GM23248 (cell line): ENCODE measurements around the gene CPM. TPM values are rescaled to one million over a fixed set of nuclear protein-coding genes. Genes with fewer than 3 reads are reported as not detected.
"Not testable (repeated sequence)": the region's sequence is repeated elsewhere in the genome, so short reads cannot be mapped to it uniquely, and the experiment has no call there.

ENCODE experiments used
- DNase-seq: peaks from one replicate; pipeline ENCODE4 v3.0.0-alpha.2; 2015
- H2AFZ ChIP-seq: fragments of 200-600 bp; sonication (generic); 2 replicates; pipeline ENCODE4 v1.6.1; 2016; ENCODE audit warnings: antibody characterized with exemption
- H3F3A ChIP-seq: fragments of 200-600 bp; sonication (generic); 2 replicates; pipeline ENCODE4 v1.6.1; 2016; ENCODE audit warnings: mild to moderate bottlenecking, antibody characterized with exemption, mixed run types; ENCODE audit not compliant: insufficient read depth
- H3K27ac ChIP-seq: fragments of 200-600 bp; sonication (generic); 2 replicates; pipeline ENCODE4 v1.5.1; 2016; ENCODE audit warnings: mild to moderate bottlenecking
- H3K27me3 ChIP-seq: fragments of 200-600 bp; sonication (generic); replicated peaks from 2 replicates; pipeline ENCODE4 v1.6.1; 2016; ENCODE audit warnings: mild to moderate bottlenecking; ENCODE audit not compliant: insufficient read depth
- H3K36me3 ChIP-seq: fragments of 200-600 bp; sonication (generic); 2 replicates; pipeline ENCODE4 v1.6.1; 2016; ENCODE audit warnings: low read depth, mild to moderate bottlenecking
- H3K4me1 ChIP-seq: fragments of 200-600 bp; sonication (generic); 2 replicates; pipeline ENCODE4 v1.6.1; 2016; ENCODE audit warnings: mild to moderate bottlenecking; ENCODE audit not compliant: insufficient read depth
- H3K4me2 ChIP-seq: fragments of 200-600 bp; sonication (generic); one replicate; pipeline ENCODE4 v1.6.1; 2016; ENCODE audit warnings: mild to moderate bottlenecking; ENCODE audit not compliant: unreplicated experiment
- H3K4me3 ChIP-seq: fragments of 200-600 bp; sonication (generic); 2 replicates; pipeline ENCODE4 v1.5.1; 2016; ENCODE audit warnings: mild to moderate bottlenecking
- H3K79me2 ChIP-seq: fragments of 200-600 bp; sonication (generic); 2 replicates; pipeline ENCODE4 v1.6.1; 2016; ENCODE audit warnings: mild to moderate bottlenecking; ENCODE audit not compliant: insufficient read depth
- H3K9ac ChIP-seq: fragments of 200-600 bp; sonication (generic); 2 replicates; pipeline ENCODE4 v1.6.1; 2016; ENCODE audit warnings: mild to moderate bottlenecking
- H3K9me2 ChIP-seq: fragments of 200-600 bp; sonication (generic); 2 replicates; pipeline ENCODE4 v1.6.1; 2016; ENCODE audit warnings: mixed run types, mild to moderate bottlenecking, moderate library complexity; ENCODE audit not compliant: insufficient read depth
- H3K9me3 ChIP-seq: fragments of 200-600 bp; sonication (generic); one replicate; pipeline ENCODE4 v1.6.1; 2017; ENCODE audit warnings: low read depth
- H4K20me1 ChIP-seq: fragments of 200-600 bp; sonication (generic); 2 replicates; pipeline ENCODE4 v1.6.0; 2016; ENCODE audit not compliant: insufficient read depth
- EZH2 ChIP-seq: fragments of 200-600 bp; sonication (generic); IDR thresholded peaks from 2 replicates; pipeline ENCODE4 v1.6.1; 2018; ENCODE audit warnings: antibody characterized with exemption, mild to moderate bottlenecking; ENCODE audit not compliant: insufficient read depth, poor library complexity, severe bottlenecking
- EZH2phosphoT487 ChIP-seq: fragments of 200-600 bp; sonication (generic); IDR thresholded peaks from 2 replicates; pipeline ENCODE4 v1.6.1; 2018; ENCODE audit warnings: antibody characterized with exemption, moderate library complexity, mild to moderate bottlenecking, low read depth; ENCODE audit not compliant: insufficient read depth
- WGBS, 2 experiments: methylation state at CpG; one replicate each; pipeline ENCODE4 v1.1.6; 2015 to 2017; ENCODE audit warnings: low lambda C conversion rate in 2 of 2, low coverage in 1 of 2; ENCODE audit errors: missing lambda C conversion rate in 2 of 2; 5-methylcytosine and 5-hydroxymethylcytosine counted together
- in situ Hi-C: fragments of 300-500 bp; cut with MboI; formaldehyde crosslinking; loops from 2 replicates; pipeline ENCODE4 v1.15.0; 2020
- polyA plus RNA-seq: library from polyadenylated mRNA; unstranded; fragments of >200 nt; fragmentation: Nextera tagmentation; extraction: Ambion mirVana; gene quantifications from 2 replicates; pipeline ENCODE4 v1.2.1, GENCODE V29; 2016
- total RNA-seq: library from RNA; depleted of rRNA; stranded (reverse); fragments of >200 nt; shearing (Covaris generic); gene quantifications from 2 replicates; pipeline ENCODE4 v1.2.3, GENCODE V29; 2014

CPM gene
- total and polyA plus RNA-seq, 2 experiments from 2014 or later: 13.7 to 22.5 TPM

DNA sequence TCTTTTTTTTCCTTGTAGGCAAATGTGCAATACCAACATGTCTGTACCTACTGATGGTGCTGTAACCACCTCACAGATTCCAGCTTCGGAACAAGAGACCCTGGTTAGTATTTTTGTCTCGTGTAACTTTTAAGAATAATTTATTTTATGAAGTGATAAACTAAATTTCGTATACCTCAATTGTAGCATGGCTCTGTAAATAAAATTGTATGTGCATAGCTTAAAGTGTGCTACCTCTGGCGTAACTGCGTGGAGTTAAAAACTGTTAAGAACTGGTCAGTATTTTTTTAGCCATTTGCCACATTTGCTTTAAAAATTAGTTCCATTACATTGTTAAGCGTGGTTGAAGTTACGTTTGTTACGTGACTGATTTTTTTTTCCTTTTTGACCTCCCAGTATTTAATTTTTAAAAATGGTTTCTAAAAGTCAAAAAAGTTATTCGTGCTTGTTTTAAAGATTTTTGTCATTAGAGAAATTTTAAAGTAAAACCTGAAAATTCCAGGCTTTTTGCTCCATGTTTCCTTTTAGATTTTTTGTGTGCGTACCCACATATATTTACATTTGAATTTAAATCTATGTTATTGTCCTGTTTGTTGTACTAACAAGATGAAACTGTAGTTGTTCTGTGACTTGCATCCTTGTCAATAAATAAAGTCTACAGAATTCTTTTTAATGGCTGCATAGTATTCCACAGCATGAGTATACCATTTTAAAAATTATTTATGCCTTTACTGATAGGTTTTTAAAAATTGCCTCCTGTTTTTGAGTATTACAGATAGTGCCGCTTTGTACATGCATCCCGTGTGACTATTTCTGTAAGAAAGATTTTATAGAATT lies 123.6 kb downstream of the CPM start:
- H3K27ac ChIP-seq: peak overlapping the region; percentile 99
- H3K4me2 ChIP-seq: peak overlapping the region; percentile 90
- H3K9me3 ChIP-seq: no peaks in the 10 kb centered on the region
- H3K27me3 ChIP-seq: no peaks in the 10 kb centered on the region
- peak overlapping the region; percentile 100 for H3K9ac ChIP-seq
- H4K20me1 ChIP-seq: peaks cover 12% of the 10 kb centered on the region; the same call in 1 of the 2 replicates
- peak overlapping the region; percentile 92 for H3K4me3 ChIP-seq
- peaks cover 34% of the 10 kb centered on the region for H3K4me1 ChIP-seq
- peak; percentile 35 for DNase-seq
- no peaks in the 10 kb centered on the region for H3K9me2 ChIP-seq
- peaks cover 49% of the 10 kb centered on the region for H3K36me3 ChIP-seq
- 77 to 78% methylated on average over 12 of the region's 12 CpGs for WGBS, 2 experiments
- H2AFZ ChIP-seq: peak overlapping the region; percentile 45; the same call in 1 of the 2 replicates
- TF ChIP-seq EZH2phosphoT487: no peak
- no peak for TF ChIP-seq EZH2
- in situ Hi-C loops: no loop called here
- peaks cover 59% of the 10 kb centered on the region for H3K79me2 ChIP-seq
- peaks cover 52% of the 10 kb centered on the region for H3F3A ChIP-seq

DNA sequence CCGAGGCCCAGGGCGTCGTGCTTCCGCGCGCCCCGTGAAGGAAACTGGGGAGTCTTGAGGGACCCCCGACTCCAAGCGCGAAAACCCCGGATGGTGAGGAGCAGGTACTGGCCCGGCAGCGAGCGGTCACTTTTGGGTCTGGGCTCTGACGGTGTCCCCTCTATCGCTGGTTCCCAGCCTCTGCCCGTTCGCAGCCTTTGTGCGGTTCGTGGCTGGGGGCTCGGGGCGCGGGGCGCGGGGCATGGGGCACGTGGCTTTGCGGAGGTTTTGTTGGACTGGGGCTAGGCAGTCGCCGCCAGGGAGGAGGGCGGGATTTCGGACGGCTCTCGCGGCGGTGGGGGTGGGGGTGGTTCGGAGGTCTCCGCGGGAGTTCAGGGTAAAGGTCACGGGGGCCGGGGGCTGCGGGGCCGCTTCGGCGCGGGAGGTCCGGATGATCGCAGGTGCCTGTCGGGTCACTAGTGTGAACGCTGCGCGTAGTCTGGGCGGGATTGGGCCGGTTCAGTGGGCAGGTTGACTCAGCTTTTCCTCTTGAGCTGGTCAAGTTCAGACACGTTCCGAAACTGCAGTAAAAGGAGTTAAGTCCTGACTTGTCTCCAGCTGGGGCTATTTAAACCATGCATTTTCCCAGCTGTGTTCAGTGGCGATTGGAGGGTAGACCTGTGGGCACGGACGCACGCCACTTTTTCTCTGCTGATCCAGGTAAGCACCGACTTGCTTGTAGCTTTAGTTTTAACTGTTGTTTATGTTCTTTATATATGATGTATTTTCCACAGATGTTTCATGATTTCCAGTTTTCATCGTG lies 124.4 kb downstream of the CPM start:
- Histone ChIP-seq H3K79me2 (peaks cover 51% of the 10 kb centered on the region), H3K4me2 (peak overlapping the region; percentile 90), H3K4me3 (peak overlapping the region; percentile 92), H3K9ac (peak overlapping the region; percentile 100), H3K27me3 (no peaks in the 10 kb centered on the region), H3F3A (peaks cover 47% of the 10 kb centered on the region), H3K9me3 (no peaks in the 10 kb centered on the region), H3K4me1 (peaks cover 30% of the 10 kb centered on the region), H4K20me1 (peaks cover 11% of the 10 kb centered on the region; the same call in 1 of the 2 replicates), H3K27ac (peak overlapping the region; percentile 99), H3K9me2 (no peaks in the 10 kb centered on the region), H2AFZ (peak overlapping the region; percentile 93), H3K36me3 (peaks cover 44% of the 10 kb centered on the region)
- TF ChIP-seq EZH2 (no peak), EZH2phosphoT487 (no peak)
- 1 to 2% methylated on average over 18 to 51 of the region's 61 CpGs for WGBS, 2 experiments
- peak; percentile 99 for DNase-seq
- in situ Hi-C loops: no loop called here

DNA sequence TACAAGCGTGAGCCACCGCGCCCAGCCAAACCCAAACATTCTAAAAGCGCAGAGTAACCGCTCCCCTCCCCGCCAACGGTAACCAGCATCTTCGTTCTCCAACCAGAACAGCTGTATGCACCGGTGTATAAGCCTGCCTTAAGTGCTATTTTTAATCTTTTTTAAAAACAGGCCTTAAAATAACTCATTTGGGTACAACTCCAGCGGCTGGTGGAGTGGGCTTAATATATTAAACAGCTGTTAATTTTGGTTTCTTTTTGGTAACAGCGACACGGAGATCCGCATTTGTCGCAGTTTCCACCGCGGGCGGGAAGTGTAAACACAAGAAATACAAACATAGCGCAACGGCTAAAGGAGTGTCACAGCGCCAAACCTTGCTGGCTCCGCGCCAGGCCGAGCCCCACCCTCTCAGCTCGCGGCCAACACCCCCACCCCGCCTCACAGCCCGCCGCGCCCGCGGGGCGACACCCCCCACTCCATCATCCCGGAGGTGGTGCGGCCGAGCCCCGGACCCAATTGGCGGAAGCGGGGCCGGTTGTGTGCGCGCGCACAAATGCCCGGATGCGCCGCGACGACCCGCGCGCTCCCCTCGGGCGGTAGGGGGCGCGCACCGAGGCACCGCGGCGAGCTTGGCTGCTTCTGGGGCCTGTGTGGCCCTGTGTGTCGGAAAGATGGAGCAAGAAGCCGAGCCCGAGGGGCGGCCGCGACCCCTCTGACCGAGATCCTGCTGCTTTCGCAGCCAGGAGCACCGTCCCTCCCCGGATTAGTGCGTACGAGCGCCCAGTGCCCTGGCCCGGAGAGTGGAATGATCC lies 125.2 kb downstream of the CPM start, which contains the start of gene MDM2:
TSS of gene MDM2 (plus strand) at position 602 of the 812 bp plus-strand sequence. CDS start 301 bp downstream, outside the sequence.
- in situ Hi-C loops: no loop called here
- Histone ChIP-seq H3K4me3 (peak within 1 kb of the TSS; percentile 92), H3K79me2 (peaks cover 43% of the 10 kb centered on the region), H3K27ac (peak within 1 kb of the TSS; percentile 99), H3K4me2 (peak within 1 kb of the TSS; percentile 90), H3K36me3 (peaks cover 36% of the 10 kb centered on the region), H3F3A (peaks cover 39% of the 10 kb centered on the region), H3K9me2 (no peaks in the 10 kb centered on the region), H3K9ac (peak within 1 kb of the TSS; percentile 100), H4K20me1 (peaks cover 6% of the 10 kb centered on the region; the same call in 1 of the 2 replicates), H3K4me1 (peaks cover 23% of the 10 kb centered on the region), H3K27me3 (no peaks in the 10 kb centered on the region), H2AFZ (peak within 1 kb of the TSS; percentile 93), H3K9me3 (no peaks in the 10 kb centered on the region)
- peak; percentile 95 for DNase-seq
- TF ChIP-seq EZH2phosphoT487 (no peak), EZH2 (no peak)
- 1 to 2% methylated on average over 48 to 69 of the region's 72 CpGs for WGBS, 2 experiments

DNA sequence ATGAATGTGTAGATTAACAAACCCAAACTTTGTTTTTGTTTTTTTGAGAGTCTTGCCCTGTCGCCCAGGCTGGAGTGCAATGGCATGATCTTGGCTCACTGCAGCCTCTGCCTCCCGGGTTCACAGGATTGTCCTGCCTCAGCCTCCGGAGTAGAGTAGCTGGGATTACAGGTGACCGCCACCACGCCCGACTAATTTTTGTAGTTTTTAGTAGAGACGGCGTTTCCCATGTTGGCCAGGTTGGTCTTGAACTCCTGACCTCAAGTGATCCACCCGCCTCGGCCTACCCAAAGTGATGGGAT lies 125.7 kb downstream of the CPM start:
- H3F3A ChIP-seq: peaks cover 34% of the 10 kb centered on the region
- H3K9me2 ChIP-seq, in situ Hi-C loops, H3K9me3 ChIP-seq, DNase-seq, H4K20me1 ChIP-seq, H3K27me3 ChIP-seq: not testable (repeated sequence)
- peaks cover 19% of the 10 kb centered on the region for H3K4me1 ChIP-seq
- 24 to 30% methylated on average over 10 of the region's 10 CpGs for WGBS, 2 experiments
- peak overlapping the region; percentile 100 for H3K9ac ChIP-seq
- H3K79me2 ChIP-seq: peaks cover 38% of the 10 kb centered on the region
- H3K27ac ChIP-seq: peak overlapping the region; percentile 99
- H3K4me3 ChIP-seq: peak overlapping the region; percentile 92
- H3K36me3 ChIP-seq: peaks cover 30% of the 10 kb centered on the region
- H3K4me2 ChIP-seq: peak overlapping the region; percentile 90
- peak overlapping the region; percentile 93 for H2AFZ ChIP-seq
